Germinal center (tissue), 1 donor: ENCODE data around the gene POU6F2.
"Not testable (repeated sequence)": the region's sequence is repeated elsewhere in the genome, so short reads cannot be mapped to it uniquely, and the experiment has no call there.

Source experiments
- DNase-seq: peaks from one replicate; pipeline ENCODE4 v3.0.0; 2012; ENCODE audit warnings: mixed read lengths, low spot score

The POU6F2 gene

GRCh38 chr7:38992203-38992602 lies 14.5 kb downstream of the POU6F2 start:
- no peak for DNase-seq

GRCh38 chr7:39001595-39001994 lies 23.9 kb downstream of the POU6F2 start:
- no peak for DNase-seq

- no peak for DNase-seq
Observed at GRCh38 chr7:39002755-39003154, 25.0 kb downstream of the POU6F2 start.

- no peak for DNase-seq
Observed at GRCh38 chr7:39005036-39005435, 27.3 kb downstream of the POU6F2 start.

- DNase-seq = no peak
Observed at GRCh38 chr7:39005461-39005860, 27.8 kb downstream of the POU6F2 start.

GRCh38 chr7:39013049-39013939 lies 35.6 kb downstream of the POU6F2 start:
- not testable (repeated sequence) for DNase-seq

- no peak for DNase-seq
Observed at GRCh38 chr7:39016609-39017008, 38.9 kb downstream of the POU6F2 start.

GRCh38 chr7:39017369-39017915 lies 39.7 kb downstream of the POU6F2 start:
- DNase-seq = no peak

- DNase-seq = no peak
Observed at GRCh38 chr7:39022796-39023195, 45.1 kb downstream of the POU6F2 start.

GRCh38 chr7:39027491-39027890 lies 49.8 kb downstream of the POU6F2 start:
- DNase-seq = no peak

GRCh38 chr7:39033885-39034624 lies 56.3 kb downstream of the POU6F2 start:
- no peak for DNase-seq

GRCh38 chr7:39035156-39035555 lies 57.4 kb downstream of the POU6F2 start:
- DNase-seq = no peak

GRCh38 chr7:39035903-39036302 lies 58.2 kb downstream of the POU6F2 start:
- no peak for DNase-seq

GRCh38 chr7:39042670-39043069 lies 65.0 kb downstream of the POU6F2 start:
- no peak for DNase-seq

GRCh38 chr7:39043531-39043930 lies 65.8 kb downstream of the POU6F2 start:
- DNase-seq = no peak

- no peak for DNase-seq
Observed at GRCh38 chr7:39044489-39044888, 66.8 kb downstream of the POU6F2 start.

GRCh38 chr7:39045231-39045630 lies 67.5 kb downstream of the POU6F2 start:
- DNase-seq = no peak

- no peak for DNase-seq
Observed at GRCh38 chr7:39051279-39051678, 73.6 kb downstream of the POU6F2 start.

- DNase-seq = no peak
Observed at GRCh38 chr7:39051707-39052106, 74.0 kb downstream of the POU6F2 start.

- DNase-seq = no peak
Observed at GRCh38 chr7:39054731-39055130, 77.0 kb downstream of the POU6F2 start.

GRCh38 chr7:39056153-39056552 lies 78.4 kb downstream of the POU6F2 start:
- no peak for DNase-seq

- DNase-seq = no peak
Observed at GRCh38 chr7:39062811-39063210, 85.1 kb downstream of the POU6F2 start.

GRCh38 chr7:39069031-39069430 lies 91.3 kb downstream of the POU6F2 start:
- no peak for DNase-seq
